HepG2 (cell line): ENCODE data around the gene SYNJ2. TPM values are rescaled to one million over a fixed set of nuclear protein-coding genes. Genes with fewer than 3 reads are reported as not detected.

ENCODE experiments used
- ARNTL ChIP-seq: sonication (generic); formaldehyde crosslinking; IDR thresholded peaks from 2 replicates; pipeline ENCODE4 v1.4.0; 2020; ENCODE audit warnings: mild to moderate bottlenecking, missing genetic modification reagents
- ELK4 ChIP-seq: sonication (generic); formaldehyde crosslinking; IDR thresholded peaks from 2 replicates; pipeline ENCODE4 v1.9.0; 2021; ENCODE audit warnings: missing genetic modification reagents, borderline replicate concordance
- FOSL1 ChIP-seq: sonication (generic); formaldehyde crosslinking; IDR thresholded peaks from 2 replicates; pipeline ENCODE4 v1.9.0; 2021; ENCODE audit warnings: missing genetic modification reagents, borderline replicate concordance
- GATAD2A ChIP-seq: IDR thresholded peaks from 2 replicates; pipeline ENCODE4 v1.6.1; 2016
- HNF1A ChIP-seq, 2 experiments: sonication (generic) in 1 of 2; formaldehyde crosslinking in 1 of 2; IDR thresholded peaks; 2 replicates each; pipeline versions ENCODE4 v1.4.0 to v1.6.1; 2016 to 2020; ENCODE audit warnings: borderline replicate concordance in 1 of 2, low read depth in 1 of 2, mild to moderate bottlenecking in 1 of 2, missing genetic modification reagents in 1 of 2
- NR1H2 ChIP-seq: sonication (generic); formaldehyde crosslinking; IDR thresholded peaks from 2 replicates; pipeline ENCODE4 v1.8.1; 2022; ENCODE audit warnings: low read depth, missing genetic modification reagents, borderline replicate concordance
- ZFYVE20 ChIP-seq: sonication (generic); formaldehyde crosslinking; IDR thresholded peaks from 2 replicates; pipeline ENCODE4 v1.8.0; 2023; ENCODE audit warnings: low read depth, mild to moderate bottlenecking, moderate library complexity, missing genetic modification reagents, borderline replicate concordance
- ZNF12 ChIP-seq: sonication (generic); formaldehyde crosslinking; IDR thresholded peaks from 2 replicates; pipeline ENCODE4 v1.5.0; 2020; ENCODE audit warnings: missing genetic modification reagents
- ZNF253 ChIP-seq: sonication (generic); formaldehyde crosslinking; IDR thresholded peaks from 2 replicates; pipeline ENCODE4 v1.8.0; 2022; ENCODE audit warnings: mild to moderate bottlenecking, missing genetic modification reagents, borderline replicate concordance
- ZNF264 ChIP-seq: sonication (generic); formaldehyde crosslinking; IDR thresholded peaks from 2 replicates; pipeline ENCODE4 v1.4.0; 2020; ENCODE audit warnings: missing genetic modification reagents
- ZNF503 ChIP-seq: sonication (generic); formaldehyde crosslinking; IDR thresholded peaks from 2 replicates; pipeline ENCODE4 v1.4.0; 2020; ENCODE audit warnings: missing genetic modification reagents
- ZNF513 ChIP-seq: sonication (generic); formaldehyde crosslinking; conservative IDR thresholded peaks from 2 replicates; pipeline ENCODE4 v1.5.0; 2020; ENCODE audit warnings: missing genetic modification reagents
- ZNF589 ChIP-seq: sonication (generic); formaldehyde crosslinking; conservative IDR thresholded peaks from 2 replicates; pipeline ENCODE4 v1.8.0; 2022; ENCODE audit warnings: mild to moderate bottlenecking, moderate library complexity, missing genetic modification reagents
- polyA plus RNA-seq, 8 experiments: library from polyadenylated mRNA; depleted of rRNA in 3 of 8; stranded (reverse) in 7 of 8; unstranded in 1 of 8; fragments of >200 nt; fragmentation: Illumina TruSeq in 4 of 8; extraction: Trizol in 4 of 8; gene quantifications; 2 replicates each; pipeline versions ENCODE4 v1.2.1 to v1.2.3, GENCODE V29; 2011 to 2016; ENCODE audit warnings: low read depth in 4 of 8, missing spikeins in 1 of 8, mixed read lengths in 1 of 8; ENCODE audit not compliant: insufficient read depth in 1 of 8
- total RNA-seq, 5 experiments: library from RNA; depleted of rRNA; stranded (reverse); fragments of >200 nt; fragmentation: Illumina TruSeq; extraction: Trizol; gene quantifications; 2 replicates each; pipeline ENCODE4 v1.2.3, GENCODE V29; 2016; ENCODE audit warnings: low read depth in 1 of 5

Gene SYNJ2
- total and polyA plus RNA-seq, 2 of the 13 experiments (the other 11 are each of a cell fraction or from before 2014, with no cell fraction given), result 39.1 to 57.6 TPM

- TF ChIP-seq ELK4, result no peak
- TF ChIP-seq NR1H2 (CRISPR knock-in tag), result no peak
- no peak for TF ChIP-seq ZNF264 (CRISPR knock-in tag)
- TF ChIP-seq ZNF589 (CRISPR knock-in tag), result peak; percentile 94
- TF ChIP-seq ZNF513 (CRISPR knock-in tag), result no peak
- peak; percentile 53; the same call in 1 of the 2 replicates for TF ChIP-seq ZNF12
- peak; percentile 77 for TF ChIP-seq ZFYVE20 (CRISPR knock-in tag)
- peak; percentile 85; the same call in 1 of the 2 replicates for TF ChIP-seq ARNTL (CRISPR knock-in tag)
- TF ChIP-seq ZNF503 (CRISPR knock-in tag), result no peak
- TF ChIP-seq GATAD2A, result no peak; the same call in 1 of the 2 replicates
- TF ChIP-seq HNF1A (IDR thresholded peaks at IDR 0.05; ENCODE audit: low read depth), result no peak
- no peak for TF ChIP-seq HNF1A (CRISPR knock-in tag; IDR thresholded peaks at IDR 0.05; ENCODE audit: borderline replicate concordance)
- peak; percentile 95 for TF ChIP-seq ZNF253 (CRISPR knock-in tag)
- TF ChIP-seq FOSL1 (CRISPR knock-in tag), result no peak
These were observed 29.2 kb downstream of the SYNJ2 start (continued) for GRCh38 chr6:158010591-158011477.
